ENCODE results near the gene CLSTN2. TPM values are rescaled to one million over a fixed set of nuclear protein-coding genes. Genes with fewer than 3 reads are reported as not detected.

CLSTN2 gene
- total and polyA plus RNA-seq, 2 of the 8 experiments (the other 6 are each of a cell fraction or from before 2014, with no cell fraction given): 0.39 to 0.52 TPM

DNA sequence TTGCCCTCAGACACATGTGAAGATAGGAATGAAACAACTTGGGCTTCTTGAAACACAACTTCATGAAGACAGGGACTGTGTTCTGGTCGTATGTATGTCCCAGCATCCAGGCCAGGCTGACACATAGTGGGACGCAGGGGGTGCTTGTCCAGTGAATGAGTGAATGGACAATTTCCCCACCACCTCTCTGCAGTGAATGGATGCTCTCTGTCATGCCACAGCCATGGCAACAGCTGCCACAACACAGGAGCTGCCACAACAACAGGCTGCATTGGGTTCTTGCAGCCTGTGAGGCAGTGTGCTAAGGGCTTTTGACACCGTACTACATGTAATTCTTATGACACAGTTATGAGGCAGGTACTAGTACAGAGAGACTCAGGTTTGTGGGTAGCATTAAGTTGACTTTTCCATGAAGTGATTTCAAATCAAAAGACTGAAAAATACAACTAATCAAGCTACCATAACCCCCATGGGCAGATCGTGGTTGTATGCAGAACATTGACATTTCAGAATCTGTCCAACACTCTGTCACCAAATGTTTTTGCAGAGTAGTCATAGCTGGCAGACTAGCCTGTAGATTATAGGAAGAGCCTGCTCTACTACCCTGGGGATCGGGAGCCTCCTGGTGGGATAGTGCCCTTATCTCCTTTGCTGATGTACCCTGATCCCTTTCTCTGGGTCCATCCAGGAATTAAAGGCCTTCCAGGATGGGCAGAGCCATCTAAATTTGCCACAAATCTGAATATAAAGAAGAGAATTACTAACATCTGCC, 40.8 kb downstream of the CLSTN2 start:
- no peak for FAIRE-seq
- H3K56ac ChIP-seq (replicated peaks; ENCODE audit: insufficient read length, low read depth, low read length): no peak overlapping the region
- H3K4me3 ChIP-seq (ENCODE audit: extremely low read depth in 1 of 4, insufficient read depth in 2 of 4, low read depth in 3 of 4, low read length in 4 of 4): no peak overlapping the region
- no peak overlapping the region for H3K18ac ChIP-seq (ENCODE audit: extremely low read depth, low read length)
- no peak overlapping the region for H2BK12ac ChIP-seq (ENCODE audit: low read depth, low read length)
- no peak overlapping the region for H2BK20ac ChIP-seq (ENCODE audit: low read length)
- no peak overlapping the region for H2BK120ac ChIP-seq (replicated peaks; ENCODE audit: low read depth, low read length)
- H3K14ac ChIP-seq (ENCODE audit: insufficient read length): no peak overlapping the region
- no peaks in the 10 kb centered on the region for H3K79me2 ChIP-seq (ENCODE audit: control insufficient read depth in 1 of 2, insufficient read depth in 2 of 2, low read length in 2 of 2)
- H3K4me1 ChIP-seq (replicated peaks in 1 of 4; ENCODE audit: control insufficient read depth in 3 of 4, insufficient read depth in 4 of 4, low read length in 3 of 4): no peaks in the 10 kb centered on the region
- H3K27ac ChIP-seq (ENCODE audit: low read depth, low read length): no peak overlapping the region
- H3K79me1 ChIP-seq (ENCODE audit: low read depth, low read length): no peaks in the 10 kb centered on the region
- H2AFZ ChIP-seq (ENCODE audit: low read length): no peak overlapping the region
- no peak overlapping the region for H3K4ac ChIP-seq (replicated peaks; ENCODE audit: insufficient read length, low read depth, low read length)
- POLR2A ChIA-PET (ENCODE audit: partially characterized antibody): no interaction called here
- H3K27me3 ChIP-seq (replicated peaks in 1 of 4; ENCODE audit: control insufficient read depth in 3 of 4, extremely low read depth in 1 of 4, insufficient read depth in 3 of 4, low read length in 3 of 4): no peaks in the 10 kb centered on the region
- H4K5ac ChIP-seq (ENCODE audit: insufficient read length, low read depth, low read length): no peak overlapping the region
- no peaks in the 10 kb centered on the region for H3K9me3 ChIP-seq (ENCODE audit: insufficient read depth in 2 of 2, low read depth in 1 of 2, low read length in 1 of 2)
- H2BK15ac ChIP-seq (ENCODE audit: low read length): no peak overlapping the region
- no peak overlapping the region for H3K4me2 ChIP-seq (ENCODE audit: insufficient read depth in 1 of 2, low read depth in 2 of 2, low read length in 2 of 2)
- no peaks in the 10 kb centered on the region for H4K20me1 ChIP-seq (replicated peaks in 1 of 2; ENCODE audit: control insufficient read depth in 1 of 2, insufficient read depth in 2 of 2, low read length in 2 of 2)
- no peak overlapping the region for H4K8ac ChIP-seq (ENCODE audit: extremely low read depth, insufficient read depth, low read length)
- WGBS, 2 experiments (ENCODE audit: extremely low coverage in 1 of 2, insufficient coverage in 1 of 2, insufficient read length in 1 of 2, insufficient replicate concordance in 2 of 2, low coverage in 1 of 2, low lambda C conversion rate in 2 of 2, missing lambda C conversion rate in 1 of 2): 88% methylated on average over 5 of the region's 5 CpGs; no CpG with 5 or more reads in 1 of the 2 experiments
- H2BK5ac ChIP-seq (ENCODE audit: low read depth, low read length): no peak overlapping the region
- H3K23ac ChIP-seq (ENCODE audit: insufficient read length): no peak overlapping the region
- H4K91ac ChIP-seq (replicated peaks; ENCODE audit: insufficient read length, low read length): no peak overlapping the region
- H3K23me2 ChIP-seq (ENCODE audit: low read depth, low read length): no peaks in the 10 kb centered on the region
- H2AK5ac ChIP-seq (ENCODE audit: low read depth, low read length): no peak overlapping the region
- TF ChIP-seq, protein P1, sequence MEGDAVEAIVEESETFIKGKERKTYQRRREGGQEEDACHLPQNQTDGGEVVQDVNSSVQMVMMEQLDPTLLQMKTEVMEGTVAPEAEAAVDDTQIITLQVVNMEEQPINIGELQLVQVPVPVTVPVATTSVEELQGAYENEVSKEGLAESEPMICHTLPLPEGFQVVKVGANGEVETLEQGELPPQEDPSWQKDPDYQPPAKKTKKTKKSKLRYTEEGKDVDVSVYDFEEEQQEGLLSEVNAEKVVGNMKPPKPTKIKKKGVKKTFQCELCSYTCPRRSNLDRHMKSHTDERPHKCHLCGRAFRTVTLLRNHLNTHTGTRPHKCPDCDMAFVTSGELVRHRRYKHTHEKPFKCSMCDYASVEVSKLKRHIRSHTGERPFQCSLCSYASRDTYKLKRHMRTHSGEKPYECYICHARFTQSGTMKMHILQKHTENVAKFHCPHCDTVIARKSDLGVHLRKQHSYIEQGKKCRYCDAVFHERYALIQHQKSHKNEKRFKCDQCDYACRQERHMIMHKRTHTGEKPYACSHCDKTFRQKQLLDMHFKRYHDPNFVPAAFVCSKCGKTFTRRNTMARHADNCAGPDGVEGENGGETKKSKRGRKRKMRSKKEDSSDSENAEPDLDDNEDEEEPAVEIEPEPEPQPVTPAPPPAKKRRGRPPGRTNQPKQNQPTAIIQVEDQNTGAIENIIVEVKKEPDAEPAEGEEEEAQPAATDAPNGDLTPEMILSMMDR (IDR thresholded peaks at IDR 0.05; ENCODE audit: control extremely low read depth in 1 of 3, insufficient read depth in 1 of 3, low read depth in 1 of 3, low read length in 3 of 3): no peak
- TF ChIP-seq, protein P2, sequence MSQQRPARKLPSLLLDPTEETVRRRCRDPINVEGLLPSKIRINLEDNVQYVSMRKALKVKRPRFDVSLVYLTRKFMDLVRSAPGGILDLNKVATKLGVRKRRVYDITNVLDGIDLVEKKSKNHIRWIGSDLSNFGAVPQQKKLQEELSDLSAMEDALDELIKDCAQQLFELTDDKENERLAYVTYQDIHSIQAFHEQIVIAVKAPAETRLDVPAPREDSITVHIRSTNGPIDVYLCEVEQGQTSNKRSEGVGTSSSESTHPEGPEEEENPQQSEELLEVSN (IDR thresholded peaks at IDR 0.05): no peak
- TF ChIP-seq, protein P3, sequence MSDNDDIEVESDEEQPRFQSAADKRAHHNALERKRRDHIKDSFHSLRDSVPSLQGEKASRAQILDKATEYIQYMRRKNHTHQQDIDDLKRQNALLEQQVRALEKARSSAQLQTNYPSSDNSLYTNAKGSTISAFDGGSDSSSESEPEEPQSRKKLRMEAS (IDR thresholded peaks at IDR 0.05): no peak
- TF ChIP-seq ASH2L (IDR thresholded peaks at IDR 0.05; ENCODE audit: low read length) (no peak), SP4 (IDR thresholded peaks at IDR 0.05; ENCODE audit: low read length) (no peak), SIX5 (IDR thresholded peaks at IDR 0.05; ENCODE audit: low read depth, low read length) (no peak), JUND (IDR thresholded peaks at IDR 0.05; ENCODE audit: low read length) (no peak), KDM4A (IDR thresholded peaks at IDR 0.05; ENCODE audit: low read depth, low read length, severe bottlenecking) (no peak), CREB1 (IDR thresholded peaks at IDR 0.05) (no peak), SIRT6 (IDR thresholded peaks at IDR 0.05; ENCODE audit: low read length) (no peak), TAF1 (IDR thresholded peaks at IDR 0.05; ENCODE audit: low read depth, low read length) (no peak)
- no peak overlapping the region for H3K9ac ChIP-seq (replicated peaks in 1 of 4; ENCODE audit: extremely low read depth in 1 of 4, low read depth in 3 of 4, low read length in 3 of 4)
- H3K36me3 ChIP-seq (ENCODE audit: control insufficient read depth in 2 of 4, insufficient read depth in 4 of 4, low read length in 3 of 4): no peaks in the 10 kb centered on the region
- DNase-seq (ENCODE audit: low read depth in 1 of 2, low spot score in 2 of 2): no peak
- CTCF ChIA-PET (ENCODE audit: partially characterized antibody): interaction anchor here (0.6 to 0.7 kb wide), 2 partner anchors 11 to 720 kb away, joined by 3 to 4 read pairs; no protein-coding TSS in a partner anchor

All from H1 (cell line).